Measurements from ENCODE around the gene CLTA. TPM values are rescaled to one million over a fixed set of nuclear protein-coding genes. Genes with fewer than 3 reads are reported as not detected.

The CLTA gene
- polyA plus RNA-seq, 1 of the 3 experiments (the other 2 are of a cell fraction) = 260 TPM

- H3F3A ChIP-seq (replicated peaks; ENCODE audit: insufficient read depth) = no peaks in the 10 kb centered on the region
- no peaks in the 10 kb centered on the region for H4K20me1 ChIP-seq (ENCODE audit: insufficient read depth)
- ChIA-PET POLR2A (interaction anchor here (1.0 kb wide), 1 partner anchor 16 kb away, joined by 3 read pairs; the partner anchor contains the start of gene CLTA), CTCF (interaction anchor here (0.6 to 1.7 kb wide), 2 partner anchors 34 to 1576 kb away, joined by 3 to 4 read pairs; no protein-coding TSS in a partner anchor)
- H3K9me3 ChIP-seq = no peaks in the 10 kb centered on the region
- TF ChIP-seq TEAD4 (IDR thresholded peaks at IDR 0.05; ENCODE audit: borderline replicate concordance, insufficient read depth) = no peak
- TF ChIP-seq SMC3 (IDR thresholded peaks at IDR 0.05; ENCODE audit: low read depth, low read length) = no peak
- no peak for TF ChIP-seq CTCF (IDR thresholded peaks at IDR 0.05)
- TF ChIP-seq RXRA (IDR thresholded peaks at IDR 0.05; ENCODE audit: borderline replicate concordance, low read depth) = no peak
- TF ChIP-seq TCF12 (IDR thresholded peaks at IDR 0.05) = no peak
- no peak for TF ChIP-seq GABPA (IDR thresholded peaks at IDR 0.05; ENCODE audit: low read depth)
- no peak for TF ChIP-seq MEF2A (IDR thresholded peaks at IDR 0.05; ENCODE audit: borderline replicate concordance, low read depth)
- no peak for TF ChIP-seq IRF3 (IDR thresholded peaks at IDR 0.05; ENCODE audit: low read depth, low read length)
- TF ChIP-seq ZBTB33 (IDR thresholded peaks at IDR 0.05; ENCODE audit: borderline replicate concordance, low read depth) = no peak
- TF ChIP-seq NFIC (IDR thresholded peaks at IDR 0.05; ENCODE audit: borderline replicate concordance) = no peak
- no peak for TF ChIP-seq RFX5 (IDR thresholded peaks at IDR 0.05; ENCODE audit: low read length)
- no peak for TF ChIP-seq EZH2phosphoT487 (IDR thresholded peaks at IDR 0.05; ENCODE audit: borderline replicate concordance, low read depth)
- TF ChIP-seq MAX (IDR thresholded peaks at IDR 0.05; ENCODE audit: low read depth) = no peak
- no peak for TF ChIP-seq MXI1 (IDR thresholded peaks at IDR 0.05; ENCODE audit: low read depth, low read length)
- no peak for TF ChIP-seq USF1 (IDR thresholded peaks at IDR 0.05; ENCODE audit: borderline replicate concordance, low read depth)
- no peak for TF ChIP-seq CHD2 (IDR thresholded peaks at IDR 0.05; ENCODE audit: low read length, partially characterized antibody)
- 95% methylated on average over 4 of the region's 7 CpGs for WGBS (ENCODE audit: low lambda C conversion rate)
- H3K4me1 ChIP-seq (ENCODE audit: control insufficient read depth in 1 of 2, insufficient read depth in 2 of 2, low read depth in 1 of 2, low read length in 1 of 2) = no peaks in the 10 kb centered on the region
- no peaks in the 10 kb centered on the region for H3K36me3 ChIP-seq (replicated peaks in 1 of 2; ENCODE audit: control insufficient read depth in 1 of 2, insufficient read depth in 2 of 2, low read length in 1 of 2)
- no peak overlapping the region for H2AFZ ChIP-seq (ENCODE audit: low read depth)
- H3K4me2 ChIP-seq = no peak overlapping the region
- no peaks in the 10 kb centered on the region for H3K9me2 ChIP-seq
- H3K79me2 ChIP-seq (ENCODE audit: insufficient read depth) = no peaks in the 10 kb centered on the region
- H3K27ac ChIP-seq (ENCODE audit: low read depth in 2 of 2, low read length in 1 of 2) = no peak overlapping the region
- no peak for DNase-seq
- no peak overlapping the region for H3K4me3 ChIP-seq (ENCODE audit: low read depth in 2 of 2, low read length in 1 of 2)
- no peak overlapping the region for H3K9ac ChIP-seq
- H3K27me3 ChIP-seq (ENCODE audit: insufficient read depth) = no peaks in the 10 kb centered on the region
Observed at GRCh38 chr9:36174271-36174670, 16.4 kb upstream of the CLTA start.

Measured in SK-N-SH (cell line).